GM19193 (cell line): ENCODE data around the gene SUN2.

Source experiments
- POLR2A ChIP-seq: IDR thresholded peaks from 4 replicates; pipeline ENCODE4 v1.6.1; 2011; ENCODE audit not compliant: insufficient read depth, insufficient read length; ENCODE audit errors: extremely low read depth

The SUN2 gene

GRCh38 chr22:38725900-38726655 lies 29.7 kb downstream of the SUN2 start:
- TF ChIP-seq POLR2A, result no peak

GRCh38 chr22:38724926-38725571 lies 30.7 kb downstream of the SUN2 start:
- no peak for TF ChIP-seq POLR2A

GRCh38 chr22:38724176-38724575 lies 31.6 kb downstream of the SUN2 start:
- TF ChIP-seq POLR2A, result no peak

- TF ChIP-seq POLR2A, result no peak
These were observed 34.2 kb downstream of the SUN2 start for GRCh38 chr22:38721551-38721950.

GRCh38 chr22:38720350-38720749 lies 35.4 kb downstream of the SUN2 start:
- no peak for TF ChIP-seq POLR2A

GRCh38 chr22:38719196-38719595 lies 36.6 kb downstream of the SUN2 start:
- TF ChIP-seq POLR2A, result no peak

GRCh38 chr22:38718414-38718813 lies 37.4 kb downstream of the SUN2 start:
- no peak for TF ChIP-seq POLR2A

GRCh38 chr22:38717244-38717643 lies 38.6 kb downstream of the SUN2 start:
- no peak for TF ChIP-seq POLR2A

GRCh38 chr22:38716826-38717225 lies 39.0 kb downstream of the SUN2 start:
- no peak for TF ChIP-seq POLR2A

GRCh38 chr22:38716271-38716670 lies 39.5 kb downstream of the SUN2 start:
- TF ChIP-seq POLR2A, result no peak

GRCh38 chr22:38715852-38716251 lies 39.9 kb downstream of the SUN2 start:
- TF ChIP-seq POLR2A, result no peak

- TF ChIP-seq POLR2A, result no peak
These were observed 40.5 kb downstream of the SUN2 start for GRCh38 chr22:38715176-38715764.

- no peak for TF ChIP-seq POLR2A
These were observed 41.9 kb downstream of the SUN2 start for GRCh38 chr22:38713921-38714320.

- no peak for TF ChIP-seq POLR2A
These were observed 43.2 kb downstream of the SUN2 start for GRCh38 chr22:38712486-38713207.

- no peak for TF ChIP-seq POLR2A
These were observed 44.9 kb downstream of the SUN2 start for GRCh38 chr22:38710866-38711265.
